Upper lobe of left lung (tissue), 6 donors: Measurements from ENCODE around the gene MDP1. TPM values are rescaled to one million over a fixed set of nuclear protein-coding genes. Genes with fewer than 3 reads are reported as not detected.

ENCODE experiments used
- ATAC-seq, 2 donors: fragments of 200-7000 bp; cut with Tn5 transposase; one replicate each; pipeline ENCODE4 v1.9.1; 2022; ENCODE audit warnings: mild to moderate bottlenecking in 2 of 2, moderate library complexity in 2 of 2; ENCODE audit not compliant: low FRiP score in 2 of 2
- DNase-seq, 2 donors: peaks; one replicate each; pipeline ENCODE4 v3.0.0-alpha.2; 2019 to 2020
- H3K27ac ChIP-seq, 4 donors: fragments of 200-600 bp; sonication (generic); one replicate each; pipeline ENCODE4 v1.5.1; 2016 to 2019
- H3K27me3 ChIP-seq, 4 donors: fragments of 200-600 bp; sonication (generic); one replicate each; pipeline ENCODE4 v1.5.1; 2017 to 2019
- H3K36me3 ChIP-seq, 4 donors: fragments of 200-600 bp; sonication (generic); one replicate each; pipeline ENCODE4 v1.5.1; 2016 to 2019
- H3K4me1 ChIP-seq, 4 donors: fragments of 200-600 bp; sonication (generic); one replicate each; pipeline ENCODE4 v1.5.1; 2018 to 2019
- H3K4me3 ChIP-seq, 4 donors: fragments of 200-600 bp; sonication (generic); one replicate each; pipeline ENCODE4 v1.5.1; 2017 to 2019; ENCODE audit warnings: mild to moderate bottlenecking in 2 of 4, moderate library complexity in 1 of 4
- H3K9me3 ChIP-seq, 4 donors: fragments of 200-600 bp; sonication (generic); one replicate each; pipeline ENCODE4 v1.5.1; 2018 to 2019
- EP300 ChIP-seq, 4 donors: sonication (generic); formaldehyde crosslinking; IDR thresholded peaks; one replicate each; pipeline ENCODE4 v1.5.1; 2017; ENCODE audit warnings: antibody characterized with exemption in 4 of 4, control low read depth in 2 of 4
- POLR2A ChIP-seq, 4 donors: fragments of 450-650 bp; IDR thresholded peaks; one replicate each; pipeline ENCODE4 v1.5.1; 2016 to 2017; ENCODE audit warnings: antibody characterized with exemption in 4 of 4, mild to moderate bottlenecking in 2 of 4
- POLR2AphosphoS5 ChIP-seq, 2 donors: sonication (generic); formaldehyde crosslinking; IDR thresholded peaks; one replicate each; pipeline ENCODE4 v1.5.1; 2017; ENCODE audit warnings: antibody characterized with exemption in 2 of 2
- WGBS, 2 donors: methylation state at CpG; one replicate each; pipeline ENCODE4 v1.1.5; 2017 to 2018; 5-methylcytosine and 5-hydroxymethylcytosine counted together
- total RNA-seq, 6 donors: library from RNA; depleted of rRNA in 4 of 6; stranded (reverse); fragments of >200 nt in 4 of 6; gene quantifications; one replicate each; pipeline versions ENCODE4 v1.1.0 to v1.2.1, GENCODE V29; 2016 to 2021
- TF ChIP-seq, protein P1 (sequence below), 6 experiments: fragments of 450-650 bp in 4 of 6; fragments of 200-600 bp in 2 of 6; sonication (generic) in 2 of 6; IDR thresholded peaks; one replicate each; pipeline ENCODE4 v1.5.1; 2016 to 2019; ENCODE audit warnings: antibody characterized with exemption in 6 of 6
- donor health status: DM: no; HTN: no; CAD: no; lungs with moderate emphysema.
- donor health status: DM: no; HTN: yes; CAD: no; lungs with severe emphysema.

Gene MDP1
- total RNA-seq, 6 donors from 2014 or later: 8.1 to 21.1 (median 12.7) TPM

DNA sequence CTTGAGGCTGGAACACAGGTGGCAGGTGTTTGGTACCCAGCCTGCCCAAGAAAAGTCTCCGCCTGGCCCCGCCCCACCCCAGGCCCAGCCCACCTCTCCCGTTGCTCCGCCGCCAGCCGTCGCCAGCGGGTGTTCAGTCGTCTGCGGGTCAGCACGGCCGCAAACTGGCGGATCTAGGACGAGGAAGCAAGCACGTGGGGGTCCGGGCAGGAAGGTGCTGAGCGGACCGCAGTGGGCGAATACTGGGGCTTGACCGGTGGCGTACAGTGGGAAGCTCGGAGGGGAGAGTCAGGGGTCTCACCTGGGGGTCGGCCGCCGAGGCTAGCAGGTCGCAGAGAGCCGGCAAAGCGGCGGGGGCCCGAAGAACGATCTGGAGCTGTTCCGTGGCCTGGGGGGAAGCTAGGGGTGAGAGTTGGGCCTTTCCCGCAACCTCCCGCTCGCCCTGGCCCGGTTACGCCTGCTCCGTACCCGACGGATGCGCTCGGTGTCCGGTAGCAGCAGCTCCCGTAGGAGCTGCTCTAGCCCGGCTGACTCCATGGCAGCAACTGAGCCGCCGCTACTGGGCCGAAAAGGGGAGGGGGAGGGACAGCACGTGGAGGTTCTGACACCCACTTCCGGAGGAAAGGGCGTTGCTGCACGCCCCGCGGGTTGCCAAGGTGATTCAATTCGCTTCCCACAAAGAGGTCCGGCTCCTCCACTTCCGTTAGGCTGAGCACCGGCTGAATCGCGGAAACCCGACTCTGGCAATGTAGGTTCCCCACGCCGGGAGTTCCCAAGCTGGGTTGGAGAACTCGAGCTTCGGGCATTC lies 27.4 kb downstream of the MDP1 start, which contains the start of gene IPO4:
Gene IPO4 (minus strand): TSS at position 566 of the 808 bp plus-strand sequence. CDS start 29 bp downstream, at position 537.
- TF ChIP-seq EP300 (IDR thresholded peaks at IDR 0.05) (no peak), POLR2A (IDR thresholded peaks at IDR 0.05) (peak in 3 of 4 donors; percentile 24 to 66 (median 66)), POLR2AphosphoS5 (IDR thresholded peaks at IDR 0.05) (peak; percentile 81 to 86)
- H3K4me1 ChIP-seq: peaks cover 14 to 24% (median 18%) of the 10 kb centered on the region in 4 donors
- peak within 1 kb of the TSS; percentile 67 to 78 (median 72) for H3K27ac ChIP-seq
- DNase-seq (peak; percentile 93 to 97), ATAC-seq (peak; percentile 95 to 97)
- WGBS, 2 donors: 0% methylated on average over 12 to 57 of the region's 65 CpGs
- no peaks in the 10 kb centered on the region for H3K27me3 ChIP-seq
- H3K36me3 ChIP-seq: peaks cover 0 to 59% (median 41%) of the 10 kb centered on the region in 4 donors
- H3K4me3 ChIP-seq: peak within 1 kb of the TSS; percentile 65 to 90 (median 78)
- H3K9me3 ChIP-seq: no peaks in the 10 kb centered on the region

DNA sequence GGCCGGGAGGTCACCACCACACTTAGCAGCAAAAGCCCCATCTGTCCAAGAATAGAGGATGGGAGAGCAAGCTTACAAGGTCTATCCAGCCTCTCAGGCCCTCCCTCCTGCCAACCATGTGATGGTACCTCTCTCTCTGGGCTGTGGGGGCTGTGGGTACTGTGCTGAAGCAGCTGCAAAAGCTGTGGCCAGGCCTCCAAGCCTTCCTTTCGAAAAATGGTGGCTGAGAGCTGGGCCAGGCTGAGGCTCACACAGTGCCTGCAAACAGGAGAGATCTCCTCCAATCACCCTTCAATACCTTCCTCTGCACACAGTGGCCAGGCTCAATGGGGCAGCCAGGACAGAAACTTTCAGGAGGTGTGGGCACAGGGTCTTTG lies 28.3 kb downstream of the MDP1 start:
- H3K27ac ChIP-seq: peak overlapping the region in 2 of 4 donors; percentile 67 to 78
- TF ChIP-seq EP300 (IDR thresholded peaks at IDR 0.05): no peak
- DNase-seq: no peak
- H3K27me3 ChIP-seq: no peaks in the 10 kb centered on the region
- 92 to 94% methylated on average over 2 of the region's 2 CpGs for WGBS, 2 donors
- H3K4me1 ChIP-seq: peaks cover 14 to 24% (median 18%) of the 10 kb centered on the region in 4 donors
- H3K9me3 ChIP-seq: no peaks in the 10 kb centered on the region
- H3K36me3 ChIP-seq: peaks cover 0 to 60% (median 43%) of the 10 kb centered on the region in 4 donors
- peak overlapping the region in 1 of 4 donors; percentile 90 for H3K4me3 ChIP-seq
- ATAC-seq: no peak

DNA sequence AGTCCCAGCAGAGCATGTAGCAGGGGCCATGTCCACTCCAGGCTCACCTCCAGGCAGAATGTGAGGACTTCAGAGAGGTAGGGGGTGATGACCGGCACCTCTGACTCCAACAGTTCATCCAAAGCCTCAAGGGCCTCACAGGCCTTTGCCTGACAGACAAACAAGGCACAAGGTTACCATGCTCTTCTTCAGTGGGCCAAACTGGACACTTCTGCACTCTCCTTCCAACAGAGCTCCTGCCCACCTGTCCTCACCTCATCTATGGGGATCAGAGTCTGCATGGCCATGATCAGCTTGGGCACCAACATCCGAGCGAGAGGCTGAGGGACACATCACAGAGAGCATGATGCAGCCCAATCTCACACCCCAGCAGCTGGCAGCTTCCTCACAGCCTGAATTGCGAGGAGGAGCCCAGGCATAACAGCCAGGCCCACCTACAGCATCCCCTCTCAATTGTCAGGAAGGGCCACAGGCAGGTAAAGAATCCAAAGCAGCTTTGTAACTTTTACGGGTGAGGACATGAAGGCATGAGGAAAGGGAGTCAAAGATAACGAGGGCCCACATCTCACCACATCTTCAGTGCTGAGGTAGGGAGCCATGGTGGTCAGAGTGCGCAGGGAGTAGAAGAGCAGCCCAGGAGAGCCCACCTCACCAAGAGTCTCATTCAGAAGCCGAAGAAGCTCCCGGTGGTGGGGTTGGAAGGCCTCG lies 28.9 kb downstream of the MDP1 start:
- Histone ChIP-seq H3K36me3 (peaks cover 0 to 60% (median 44%) of the 10 kb centered on the region in 4 donors), H3K27me3 (no peaks in the 10 kb centered on the region), H3K9me3 (no peaks in the 10 kb centered on the region), H3K4me1 (peaks cover 14 to 24% (median 18%) of the 10 kb centered on the region in 4 donors), H3K27ac (no peak overlapping the region), H3K4me3 (no peak overlapping the region)
- no peak for DNase-seq
- WGBS, 2 donors: 92 to 93% methylated on average over 8 to 10 of the region's 10 CpGs
- no peak for ATAC-seq
- TF ChIP-seq EP300 (IDR thresholded peaks at IDR 0.05): no peak
- TF ChIP-seq POLR2A (IDR thresholded peaks at IDR 0.05): no peak
- TF ChIP-seq, protein P1, sequence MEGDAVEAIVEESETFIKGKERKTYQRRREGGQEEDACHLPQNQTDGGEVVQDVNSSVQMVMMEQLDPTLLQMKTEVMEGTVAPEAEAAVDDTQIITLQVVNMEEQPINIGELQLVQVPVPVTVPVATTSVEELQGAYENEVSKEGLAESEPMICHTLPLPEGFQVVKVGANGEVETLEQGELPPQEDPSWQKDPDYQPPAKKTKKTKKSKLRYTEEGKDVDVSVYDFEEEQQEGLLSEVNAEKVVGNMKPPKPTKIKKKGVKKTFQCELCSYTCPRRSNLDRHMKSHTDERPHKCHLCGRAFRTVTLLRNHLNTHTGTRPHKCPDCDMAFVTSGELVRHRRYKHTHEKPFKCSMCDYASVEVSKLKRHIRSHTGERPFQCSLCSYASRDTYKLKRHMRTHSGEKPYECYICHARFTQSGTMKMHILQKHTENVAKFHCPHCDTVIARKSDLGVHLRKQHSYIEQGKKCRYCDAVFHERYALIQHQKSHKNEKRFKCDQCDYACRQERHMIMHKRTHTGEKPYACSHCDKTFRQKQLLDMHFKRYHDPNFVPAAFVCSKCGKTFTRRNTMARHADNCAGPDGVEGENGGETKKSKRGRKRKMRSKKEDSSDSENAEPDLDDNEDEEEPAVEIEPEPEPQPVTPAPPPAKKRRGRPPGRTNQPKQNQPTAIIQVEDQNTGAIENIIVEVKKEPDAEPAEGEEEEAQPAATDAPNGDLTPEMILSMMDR (IDR thresholded peaks at IDR 0.05): no peak
- no peak for TF ChIP-seq POLR2AphosphoS5 (IDR thresholded peaks at IDR 0.05)

DNA sequence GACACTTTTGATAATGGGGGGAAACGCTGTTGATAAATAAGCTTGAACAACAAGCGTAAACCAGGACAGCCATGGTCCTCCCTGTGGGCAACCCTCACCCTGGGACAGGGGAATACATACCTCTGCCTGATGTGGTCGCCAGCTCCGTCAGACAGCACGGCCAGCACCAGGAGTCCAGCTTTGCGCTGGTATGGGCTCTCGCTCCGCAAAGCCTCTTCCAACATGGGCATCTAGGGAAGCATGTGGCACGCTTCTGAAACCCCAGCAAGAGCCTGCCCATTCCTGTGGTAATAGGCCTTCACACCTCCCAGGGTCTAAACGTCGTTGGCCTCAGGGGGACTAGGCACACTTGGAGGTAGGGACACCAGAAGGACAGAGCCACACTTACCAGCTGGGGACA lies 30.1 kb downstream of the MDP1 start:
- peaks cover 14 to 24% (median 18%) of the 10 kb centered on the region in 4 donors for H3K4me1 ChIP-seq
- DNase-seq (no peak), ATAC-seq (no peak)
- no peaks in the 10 kb centered on the region for H3K9me3 ChIP-seq
- H3K27ac ChIP-seq: no peak overlapping the region
- no peaks in the 10 kb centered on the region for H3K27me3 ChIP-seq
- TF ChIP-seq POLR2A (IDR thresholded peaks at IDR 0.05) (no peak), EP300 (IDR thresholded peaks at IDR 0.05) (no peak), POLR2AphosphoS5 (IDR thresholded peaks at IDR 0.05) (no peak)
- TF ChIP-seq, protein P1 (IDR thresholded peaks at IDR 0.05): no peak
- 89 to 97% methylated on average over 4 to 11 of the region's 11 CpGs for WGBS, 2 donors
- H3K4me3 ChIP-seq: no peak overlapping the region
- peaks cover 5 to 65% (median 55%) of the 10 kb centered on the region in 4 donors for H3K36me3 ChIP-seq

DNA sequence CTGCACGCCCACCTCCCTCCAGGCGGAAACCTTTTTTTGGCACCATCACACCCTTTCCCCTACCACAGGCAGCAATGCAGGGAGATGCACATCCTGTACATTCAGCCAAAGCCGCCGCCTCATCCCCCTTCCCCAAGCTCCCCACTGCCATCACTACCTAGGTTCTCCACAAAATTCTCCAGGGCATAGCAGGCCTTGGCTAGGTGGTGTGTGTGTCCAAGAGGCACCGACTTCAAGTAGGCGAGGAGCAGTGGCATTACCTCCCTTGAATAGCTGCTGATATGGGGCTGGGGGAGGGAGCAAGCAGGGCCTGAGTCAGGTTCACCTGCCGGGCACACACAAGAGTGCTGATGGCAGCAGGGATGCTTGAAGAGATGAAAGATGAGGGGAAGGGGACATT lies 30.8 kb downstream of the MDP1 start:
- H3K27ac ChIP-seq: no peak overlapping the region
- H3K4me3 ChIP-seq: no peak overlapping the region
- TF ChIP-seq POLR2A (IDR thresholded peaks at IDR 0.05): no peak
- TF ChIP-seq, protein P1 (IDR thresholded peaks at IDR 0.05): no peak
- no peak for TF ChIP-seq POLR2AphosphoS5 (IDR thresholded peaks at IDR 0.05)
- no peak for TF ChIP-seq EP300 (IDR thresholded peaks at IDR 0.05)
- ATAC-seq: no peak
- H3K36me3 ChIP-seq: peaks cover 8 to 72% (median 62%) of the 10 kb centered on the region in 4 donors
- H3K9me3 ChIP-seq: no peaks in the 10 kb centered on the region
- DNase-seq: no peak
- WGBS, 2 donors: 92 to 95% methylated on average over 7 of the region's 7 CpGs
- no peaks in the 10 kb centered on the region for H3K27me3 ChIP-seq
- peaks cover 14 to 24% (median 18%) of the 10 kb centered on the region in 4 donors for H3K4me1 ChIP-seq
